NB4 (cell line): ENCODE data around the gene TWIST2.

ENCODE experiments used
- MYC ChIP-seq: IDR thresholded peaks from 2 replicates; pipeline ENCODE4 v1.6.1; 2011; ENCODE audit warnings: low read depth, low read length
- POLR2A ChIP-seq: IDR thresholded peaks from 2 replicates; pipeline ENCODE4 v1.6.1; 2011; ENCODE audit warnings: mild to moderate bottlenecking; ENCODE audit not compliant: insufficient read length; ENCODE audit errors: extremely low read depth
- TF ChIP-seq, protein P1 (sequence below): IDR thresholded peaks from one replicate; pipeline ENCODE4 v1.5.1; 2012; ENCODE audit warnings: low read depth, low read length
- TF ChIP-seq, protein P2 (sequence below): IDR thresholded peaks from 2 replicates; pipeline ENCODE4 v1.6.1; 2011; ENCODE audit warnings: low read depth, low read length

DNA sequence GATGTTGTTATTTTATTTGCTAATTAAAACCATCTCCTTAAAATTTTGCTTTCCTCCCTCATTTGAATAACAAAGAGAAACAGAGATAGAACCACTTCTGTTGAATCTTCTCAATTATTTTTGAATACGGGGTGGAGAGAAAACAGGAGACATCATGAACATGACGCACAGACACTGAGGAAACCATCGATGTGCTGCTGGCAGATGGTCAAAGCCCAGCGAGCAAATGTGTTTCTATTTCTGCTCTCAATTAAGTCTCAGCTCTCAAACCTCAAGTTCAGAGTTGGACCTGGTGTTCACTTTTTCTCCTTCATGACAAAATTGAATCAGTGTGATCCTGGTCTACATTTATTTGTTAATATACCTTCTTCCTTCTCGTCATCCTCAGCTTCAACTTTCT, 36.1 kb upstream of the TWIST2 start:
- TF ChIP-seq, protein P1, sequence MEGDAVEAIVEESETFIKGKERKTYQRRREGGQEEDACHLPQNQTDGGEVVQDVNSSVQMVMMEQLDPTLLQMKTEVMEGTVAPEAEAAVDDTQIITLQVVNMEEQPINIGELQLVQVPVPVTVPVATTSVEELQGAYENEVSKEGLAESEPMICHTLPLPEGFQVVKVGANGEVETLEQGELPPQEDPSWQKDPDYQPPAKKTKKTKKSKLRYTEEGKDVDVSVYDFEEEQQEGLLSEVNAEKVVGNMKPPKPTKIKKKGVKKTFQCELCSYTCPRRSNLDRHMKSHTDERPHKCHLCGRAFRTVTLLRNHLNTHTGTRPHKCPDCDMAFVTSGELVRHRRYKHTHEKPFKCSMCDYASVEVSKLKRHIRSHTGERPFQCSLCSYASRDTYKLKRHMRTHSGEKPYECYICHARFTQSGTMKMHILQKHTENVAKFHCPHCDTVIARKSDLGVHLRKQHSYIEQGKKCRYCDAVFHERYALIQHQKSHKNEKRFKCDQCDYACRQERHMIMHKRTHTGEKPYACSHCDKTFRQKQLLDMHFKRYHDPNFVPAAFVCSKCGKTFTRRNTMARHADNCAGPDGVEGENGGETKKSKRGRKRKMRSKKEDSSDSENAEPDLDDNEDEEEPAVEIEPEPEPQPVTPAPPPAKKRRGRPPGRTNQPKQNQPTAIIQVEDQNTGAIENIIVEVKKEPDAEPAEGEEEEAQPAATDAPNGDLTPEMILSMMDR = no peak
- TF ChIP-seq POLR2A (no peak), MYC (no peak)
- TF ChIP-seq, protein P2, sequence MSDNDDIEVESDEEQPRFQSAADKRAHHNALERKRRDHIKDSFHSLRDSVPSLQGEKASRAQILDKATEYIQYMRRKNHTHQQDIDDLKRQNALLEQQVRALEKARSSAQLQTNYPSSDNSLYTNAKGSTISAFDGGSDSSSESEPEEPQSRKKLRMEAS = no peak
